ENCODE data around the gene ZSCAN29.
"Not testable (repeated sequence)": the region's sequence is repeated elsewhere in the genome, so short reads cannot be mapped to it uniquely, and the experiment has no call there.

ZSCAN29 gene

DNA sequence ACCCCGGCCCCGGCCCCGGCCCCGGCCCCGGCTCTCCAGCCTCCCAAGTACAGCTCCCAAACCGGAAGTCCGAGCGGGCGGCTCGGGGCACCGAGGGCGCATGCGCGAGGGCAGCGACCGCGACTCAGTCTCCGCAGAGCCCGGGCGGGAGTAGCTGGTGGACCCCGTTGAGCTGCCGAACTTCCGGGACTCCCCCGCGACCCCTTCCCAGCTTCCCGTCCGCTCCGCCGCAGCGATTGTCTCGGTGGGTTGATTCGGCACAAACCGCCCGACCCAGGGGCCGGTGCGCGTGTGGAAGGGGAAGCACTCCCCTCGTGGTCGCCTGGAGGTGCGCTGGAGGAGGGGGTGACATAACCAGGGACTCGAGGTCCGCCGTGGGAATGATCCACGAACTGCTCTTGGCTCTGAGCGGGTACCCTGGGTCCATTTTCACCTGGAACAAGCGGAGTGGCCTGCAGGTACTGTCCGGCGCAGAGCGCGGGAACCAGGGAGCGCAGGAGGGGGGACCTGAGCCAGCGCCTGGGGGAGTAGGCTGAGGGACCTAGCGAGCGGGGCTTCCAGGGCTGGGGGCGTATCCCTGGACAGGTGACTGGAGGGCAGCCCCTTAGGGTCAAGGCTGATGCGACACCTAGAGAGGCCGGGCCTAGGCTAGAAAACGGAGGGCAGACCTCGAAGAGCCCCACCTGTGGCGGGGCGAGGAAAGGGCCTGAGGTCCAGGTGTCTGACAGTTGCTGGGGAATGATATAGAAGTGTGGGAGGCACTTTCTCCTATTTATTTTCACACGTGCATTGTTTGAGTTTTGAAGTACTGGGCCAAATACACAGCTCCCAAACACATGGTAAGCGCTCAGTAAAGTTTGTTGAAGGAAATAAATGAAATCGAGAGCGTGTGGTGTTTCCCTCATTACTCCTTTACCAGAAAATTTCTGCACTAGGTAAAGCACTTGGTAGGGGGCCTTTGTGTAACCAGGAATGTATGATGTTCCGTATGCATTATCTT lies at the start of gene ZSCAN29, which contains the start of gene TUBGCP4:
Gene ZSCAN29, minus strand, starts transcription at position 69 of the 1,000 bp plus-strand sequence. CDS start 1,130 bp downstream, outside the sequence.
Gene TUBGCP4, plus strand, starts transcription at position 127 of the 1,000 bp plus-strand sequence. Its CDS starts 254 bp downstream, at position 381.
- DNase-seq = peak; percentile 41

DNA sequence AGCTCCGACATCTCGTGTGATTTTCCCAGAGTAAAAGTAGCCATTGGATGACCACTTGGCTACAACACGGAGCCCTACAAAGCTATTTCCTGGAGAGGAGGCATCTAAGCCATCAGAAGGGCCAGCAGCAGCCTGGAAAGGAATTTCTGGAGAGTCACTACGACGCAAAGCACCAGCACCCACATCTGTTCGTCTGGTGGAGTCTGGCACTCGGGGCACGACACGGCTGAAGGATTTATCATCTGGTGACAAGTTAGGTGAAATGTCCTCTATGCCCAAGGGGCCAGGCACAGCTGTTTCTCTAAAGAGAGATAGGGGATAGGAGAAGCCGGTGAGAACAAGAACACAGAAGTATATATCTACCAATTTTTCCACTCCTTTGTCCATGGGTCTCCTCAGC lies 49.6 kb upstream of the ZSCAN29 start:
- no peak for DNase-seq

DNA sequence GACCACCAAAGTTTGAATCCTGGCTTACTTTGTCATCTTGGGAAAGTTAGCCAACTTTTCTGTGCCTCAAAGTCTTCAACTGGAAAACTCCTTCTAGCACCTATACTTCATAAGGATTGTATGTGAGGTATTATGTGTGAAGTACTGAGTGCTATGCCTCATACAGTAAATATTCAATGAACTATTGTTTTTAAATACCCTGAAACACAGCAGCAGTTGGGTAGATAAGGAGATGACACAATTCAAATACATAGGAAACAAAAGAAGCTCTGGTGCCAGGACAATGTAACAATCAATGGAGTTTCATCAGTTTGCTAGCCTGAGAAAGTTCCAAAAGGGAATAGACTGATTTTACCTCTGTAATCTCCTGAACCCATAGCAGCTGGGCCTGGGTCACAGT lies 43.4 kb upstream of the ZSCAN29 start:
- DNase-seq = no peak

DNA sequence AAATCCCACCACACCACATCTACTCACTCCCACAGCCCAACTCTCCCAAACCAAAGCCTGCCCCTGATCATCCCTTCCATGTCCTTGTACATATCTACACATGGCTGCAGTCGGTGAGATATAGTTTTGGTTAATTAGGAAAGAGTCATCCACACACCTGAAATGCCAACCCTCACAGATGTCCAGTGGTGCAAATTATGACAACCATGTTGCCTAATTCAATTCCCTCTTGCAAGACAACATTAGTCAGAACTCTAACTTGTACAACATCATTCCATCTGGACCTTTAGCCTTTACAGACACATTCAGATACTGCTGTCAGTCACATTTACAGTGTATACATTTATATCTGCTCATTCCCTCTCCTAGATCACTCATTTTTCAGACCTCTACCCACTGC lies 41.3 kb upstream of the ZSCAN29 start:
- no peak for DNase-seq

DNA sequence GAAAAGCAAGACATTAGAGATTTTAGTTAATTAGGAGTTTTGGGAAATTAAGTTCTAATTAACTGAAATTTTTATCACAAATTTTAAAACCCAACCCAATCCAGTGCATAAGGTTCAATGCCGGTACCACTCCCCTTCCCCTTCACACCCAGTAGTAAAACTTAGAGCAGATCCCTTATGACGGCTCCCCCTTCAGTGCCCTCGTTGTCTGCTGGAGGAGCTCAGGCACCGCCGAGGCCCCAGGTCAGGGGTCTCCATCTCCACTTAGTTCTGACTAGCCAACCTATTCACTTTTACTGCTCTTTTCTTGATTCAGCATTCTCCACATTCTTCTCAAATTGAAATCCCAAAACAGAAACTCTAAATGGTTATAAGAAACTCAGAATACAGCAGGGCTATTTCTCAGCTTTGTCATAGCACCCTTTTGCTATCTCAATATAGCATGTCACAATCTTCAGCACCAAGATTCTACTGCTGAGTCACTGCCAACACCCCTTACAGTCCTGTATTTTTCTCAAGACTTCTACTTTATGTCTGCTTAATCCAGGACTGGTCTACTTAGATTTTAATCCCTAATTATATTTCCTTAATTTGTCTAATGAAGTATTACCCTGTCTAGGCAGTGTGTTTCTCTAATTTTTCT lies 39.9 kb upstream of the ZSCAN29 start:
- no peak for DNase-seq

DNA sequence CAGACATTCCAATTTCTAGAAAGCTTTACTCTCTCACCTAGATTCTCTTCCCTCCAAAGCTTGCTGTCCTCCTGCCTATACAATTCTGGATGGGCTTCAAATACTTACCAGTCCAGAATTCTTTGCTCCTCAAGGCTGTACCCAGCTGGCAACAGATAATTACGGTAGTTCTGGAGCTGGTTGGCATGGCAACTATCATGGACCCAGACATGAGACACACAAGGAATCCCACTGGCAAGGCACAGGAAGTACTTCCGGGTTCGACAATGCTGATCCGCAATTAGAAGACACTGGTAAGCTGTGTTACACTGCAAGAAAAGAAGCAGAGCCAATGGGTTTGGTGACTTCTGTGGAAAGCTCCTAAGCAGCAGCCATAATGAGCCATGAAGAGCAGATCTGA lies 37.9 kb upstream of the ZSCAN29 start:
- no peak for DNase-seq

DNA sequence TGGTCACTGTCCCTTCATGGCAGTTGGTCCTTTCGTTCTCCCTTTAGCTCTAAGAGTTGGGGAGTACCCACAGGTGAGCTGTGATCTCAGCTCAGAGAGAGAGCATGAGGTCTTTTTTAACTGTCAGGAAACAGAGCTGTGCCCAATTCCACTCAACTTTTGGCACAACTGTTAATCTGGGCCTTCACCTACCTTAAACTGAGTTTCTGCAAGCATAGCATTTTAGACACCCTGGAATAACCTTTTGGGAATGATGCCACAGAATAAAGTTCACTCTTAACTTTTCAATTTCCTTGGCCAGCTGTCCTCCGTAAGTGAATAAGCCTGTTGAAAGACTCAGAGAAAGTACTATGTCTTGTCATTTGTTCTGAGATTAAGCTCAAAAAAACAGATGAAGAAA lies 36.0 kb upstream of the ZSCAN29 start:
- no peak for DNase-seq

DNA sequence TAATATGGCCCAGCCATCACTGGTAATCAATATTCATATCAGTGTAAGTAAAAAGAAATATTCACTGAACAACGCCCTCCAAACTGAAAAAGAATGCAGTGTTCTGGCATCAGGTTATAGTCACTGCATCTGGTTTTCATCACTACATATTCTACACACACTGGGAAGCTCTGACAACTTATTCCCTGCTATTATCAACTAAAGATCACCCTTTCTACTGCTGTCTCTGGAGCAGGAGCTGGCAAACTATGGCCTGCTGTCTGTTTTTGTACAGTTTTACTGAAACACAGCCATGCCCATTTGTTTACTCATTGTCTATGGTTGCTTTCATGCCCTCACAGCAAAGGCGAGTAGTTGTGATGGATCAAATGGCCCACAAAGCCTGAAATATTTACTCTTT lies 35.3 kb upstream of the ZSCAN29 start:
- DNase-seq = no peak

DNA sequence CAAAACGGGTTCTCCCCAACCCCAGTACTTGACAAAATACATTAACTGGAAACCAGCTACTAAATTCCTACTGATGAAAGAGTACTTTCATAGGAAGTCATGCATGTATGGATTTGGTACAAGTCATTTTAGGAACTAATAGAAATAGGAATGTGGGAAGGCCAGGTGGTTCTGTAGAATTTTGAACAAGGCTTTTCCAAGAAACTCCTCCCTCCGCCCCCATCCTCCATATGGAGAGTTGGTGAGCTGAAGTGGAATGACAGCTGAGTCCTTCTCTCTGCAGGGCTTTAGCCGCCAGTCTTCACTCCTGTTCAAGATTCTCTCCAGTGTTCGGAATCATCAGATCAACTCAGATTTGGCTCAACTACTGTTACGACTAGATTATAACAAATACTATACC lies 33.3 kb upstream of the ZSCAN29 start:
- DNase-seq = no peak

DNA sequence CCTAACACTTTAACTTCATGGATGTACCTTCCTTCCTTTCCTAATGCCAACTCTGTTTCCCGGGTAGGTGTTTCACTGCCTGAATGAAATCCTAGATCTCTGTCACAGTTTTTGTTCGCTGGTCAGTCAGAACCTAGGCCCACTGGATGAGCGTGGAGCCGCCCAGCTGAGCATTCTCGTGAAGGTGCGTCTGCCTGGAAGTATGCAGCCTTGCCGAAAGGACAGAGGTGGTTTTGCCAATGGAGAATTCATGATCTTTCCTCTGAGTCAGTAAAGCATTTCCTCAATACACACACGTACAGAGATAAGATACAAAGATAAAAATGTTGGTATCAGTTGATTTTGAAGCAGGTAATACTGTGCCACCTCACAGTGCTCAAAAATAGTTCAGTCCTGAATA lies 32.8 kb upstream of the ZSCAN29 start:
- no peak for DNase-seq

DNA sequence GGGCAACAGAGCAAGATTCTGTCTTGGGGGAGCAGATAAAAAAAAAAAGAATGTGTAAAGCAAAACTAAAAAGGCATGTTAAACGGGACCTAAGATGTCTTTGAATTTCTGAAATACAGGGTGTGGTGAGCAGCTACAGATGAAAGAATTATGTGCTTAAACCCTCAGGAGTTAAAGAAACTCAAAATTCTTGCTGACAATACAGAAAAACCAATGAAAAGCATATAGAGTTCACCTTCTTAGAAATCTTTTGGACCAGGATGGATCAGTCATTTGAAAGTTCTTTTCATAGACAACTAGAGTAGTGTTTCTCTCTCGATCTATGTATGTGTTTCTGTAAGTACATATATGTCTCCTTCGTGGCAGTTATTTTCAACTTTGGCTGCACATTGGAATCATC lies 31.4 kb upstream of the ZSCAN29 start:
- DNase-seq = no peak

DNA sequence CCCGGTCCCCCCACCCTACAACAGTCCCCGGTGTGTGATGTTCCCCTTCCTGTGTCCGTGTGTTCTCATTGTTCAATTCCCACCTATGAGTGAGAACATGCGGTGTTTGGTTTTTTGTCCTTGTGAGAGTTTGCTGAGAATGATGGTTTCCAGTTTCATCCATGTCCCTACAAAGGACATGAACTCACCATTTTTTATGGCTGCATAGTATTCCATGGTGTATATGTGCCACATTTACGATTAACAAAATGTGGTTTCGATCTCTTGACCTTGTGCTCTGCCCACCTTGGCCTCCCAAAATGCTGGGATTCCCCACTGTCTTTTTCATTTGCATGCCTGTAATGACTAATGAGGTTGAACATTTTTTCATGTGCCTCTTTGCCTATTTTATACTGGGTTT lies 22.7 kb upstream of the ZSCAN29 start:
- not testable (repeated sequence) for DNase-seq

DNA sequence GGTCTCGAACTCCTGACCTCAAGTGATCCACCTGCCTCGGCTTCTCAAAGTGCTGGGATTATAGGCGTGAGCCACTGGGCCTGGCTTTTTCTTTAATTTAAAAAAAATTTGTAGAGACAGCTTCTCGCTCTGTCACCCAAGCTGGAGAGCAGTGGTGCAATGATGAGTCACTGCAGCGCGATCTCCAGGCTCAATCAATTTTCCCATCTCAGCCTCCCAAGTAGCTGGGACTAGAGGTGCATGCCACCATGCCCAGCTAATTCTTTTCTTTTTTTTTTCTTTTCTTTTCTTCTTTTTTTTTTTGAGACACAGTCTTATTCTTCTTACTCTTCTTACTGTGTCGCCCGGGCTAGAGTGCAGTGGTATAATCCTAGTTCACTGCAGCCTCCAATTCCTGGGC lies 19.9 kb upstream of the ZSCAN29 start:
- DNase-seq = no peak

DNA sequence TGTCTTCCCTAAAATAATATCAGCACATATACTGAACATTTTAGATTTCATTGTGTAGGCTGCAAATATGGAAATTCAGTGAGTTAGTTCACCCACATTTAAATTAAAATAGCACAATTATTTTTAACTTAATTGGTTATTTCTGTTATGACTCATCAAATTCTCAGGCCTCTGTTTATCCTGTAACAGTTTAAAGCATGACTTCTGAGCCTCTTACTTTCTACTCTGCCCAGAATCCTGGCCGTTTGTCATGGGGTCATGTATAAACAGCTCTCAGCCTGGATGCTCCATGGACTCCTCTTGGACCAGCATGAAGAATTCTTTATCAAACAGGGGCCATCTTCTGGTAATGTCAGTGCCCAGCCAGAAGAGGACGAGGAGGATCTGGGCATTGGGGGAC lies 12.2 kb upstream of the ZSCAN29 start:
- no peak for DNase-seq

DNA sequence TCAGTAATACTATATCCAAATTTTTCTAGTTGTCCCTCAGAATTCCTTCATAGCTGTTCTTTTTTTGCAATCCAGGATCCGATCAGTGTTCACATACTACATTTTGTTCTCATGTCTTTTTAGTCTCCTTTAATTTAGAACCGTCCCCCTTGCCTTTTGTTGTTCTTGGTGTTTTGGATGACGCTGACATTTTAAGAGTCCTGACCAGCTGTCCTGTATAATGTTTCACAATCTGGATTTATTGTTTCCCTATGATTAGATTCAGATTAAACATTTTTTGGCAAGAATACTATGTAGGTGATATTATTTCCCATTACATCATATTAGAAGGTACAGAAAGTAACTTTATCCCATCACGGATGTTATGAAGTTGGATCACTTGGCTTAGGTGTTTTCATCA lies 11.5 kb upstream of the ZSCAN29 start:
- no peak for DNase-seq

DNA sequence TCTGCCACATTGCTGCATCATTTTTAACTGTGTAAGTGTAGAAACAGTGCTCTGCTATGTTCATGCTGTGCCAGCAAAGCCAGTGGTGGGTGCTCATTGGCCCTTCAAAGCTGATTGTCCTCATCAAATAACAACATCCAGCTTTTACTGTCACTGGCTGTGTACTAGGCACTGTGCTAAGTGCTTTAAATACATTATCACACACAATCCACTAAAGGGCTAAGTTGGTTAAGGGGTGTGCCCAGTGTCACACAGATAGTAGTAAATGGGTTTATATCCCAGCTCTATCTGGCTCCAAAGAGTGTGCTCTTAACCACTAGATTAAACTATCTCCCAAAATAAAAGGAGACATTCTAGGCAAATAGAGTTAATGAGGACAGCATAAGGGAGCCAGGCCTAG lies 7.8 kb upstream of the ZSCAN29 start:
- DNase-seq = no peak

DNA sequence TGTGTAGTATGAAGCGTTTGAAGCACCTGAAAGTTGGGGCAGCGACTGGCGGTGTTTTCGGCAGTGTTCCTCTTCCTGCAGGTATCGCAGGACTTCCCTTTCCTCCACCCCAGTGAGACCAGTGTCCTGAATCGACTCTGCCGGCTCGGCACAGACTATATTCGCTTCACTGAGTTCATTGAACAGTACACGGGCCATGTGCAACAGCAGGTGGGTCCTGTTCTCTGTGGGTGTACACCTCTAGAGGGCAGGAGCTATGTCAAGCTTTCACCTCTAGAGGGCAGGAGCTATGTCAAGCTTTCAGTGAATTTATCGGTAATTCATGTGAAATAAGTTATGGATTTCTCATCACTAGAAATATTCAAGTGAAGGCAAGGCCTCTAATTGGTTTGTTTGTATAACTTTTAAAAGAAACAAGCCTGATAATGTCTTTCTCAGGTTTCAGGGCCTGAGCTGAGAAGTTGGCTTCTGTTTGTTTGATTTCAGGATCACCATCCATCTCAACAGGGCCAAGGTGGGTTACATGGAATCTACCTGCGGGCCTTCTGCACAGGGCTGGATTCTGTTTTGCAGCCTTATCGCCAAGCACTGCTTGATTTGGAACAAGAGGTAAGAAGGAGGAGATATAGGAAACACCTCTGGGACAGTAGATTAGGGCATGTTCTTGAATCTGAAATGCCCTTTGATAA lies 5.3 kb upstream of the ZSCAN29 start:
- no peak for DNase-seq

DNA sequence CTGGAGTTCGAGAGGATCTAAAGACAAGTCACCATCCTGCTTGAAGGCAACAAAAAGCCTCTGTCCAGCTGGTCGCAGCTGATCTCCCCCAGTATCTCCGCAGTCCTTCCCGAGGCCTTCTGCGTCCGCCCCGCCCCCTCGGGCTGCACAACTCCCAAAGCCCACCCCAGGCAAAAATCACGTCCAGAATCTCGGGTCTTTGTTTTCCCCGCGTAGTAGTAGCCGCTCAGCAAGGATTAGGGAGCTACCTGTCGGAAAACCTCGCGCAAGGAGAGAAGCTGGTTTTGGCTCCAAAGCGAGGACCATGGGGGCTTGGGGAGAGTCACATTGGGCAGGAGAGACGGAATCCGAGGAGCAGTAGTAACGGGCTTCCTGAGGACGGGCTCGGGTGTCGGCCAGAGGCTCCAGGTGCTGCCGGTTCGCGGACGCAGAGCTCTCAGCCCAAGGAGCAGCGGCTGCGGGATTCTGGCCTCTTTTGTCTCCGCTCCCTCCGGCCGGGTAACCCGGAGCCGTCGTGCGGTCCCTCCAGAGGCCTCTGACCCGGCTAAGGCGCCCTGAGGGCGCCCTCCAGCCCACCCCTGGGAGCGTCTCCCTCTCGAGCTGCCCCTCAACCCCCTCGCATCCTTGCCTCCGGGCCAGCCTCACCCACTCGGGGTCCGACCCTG lies 401 bp downstream of the ZSCAN29 start:
- DNase-seq = no peak

DNA sequence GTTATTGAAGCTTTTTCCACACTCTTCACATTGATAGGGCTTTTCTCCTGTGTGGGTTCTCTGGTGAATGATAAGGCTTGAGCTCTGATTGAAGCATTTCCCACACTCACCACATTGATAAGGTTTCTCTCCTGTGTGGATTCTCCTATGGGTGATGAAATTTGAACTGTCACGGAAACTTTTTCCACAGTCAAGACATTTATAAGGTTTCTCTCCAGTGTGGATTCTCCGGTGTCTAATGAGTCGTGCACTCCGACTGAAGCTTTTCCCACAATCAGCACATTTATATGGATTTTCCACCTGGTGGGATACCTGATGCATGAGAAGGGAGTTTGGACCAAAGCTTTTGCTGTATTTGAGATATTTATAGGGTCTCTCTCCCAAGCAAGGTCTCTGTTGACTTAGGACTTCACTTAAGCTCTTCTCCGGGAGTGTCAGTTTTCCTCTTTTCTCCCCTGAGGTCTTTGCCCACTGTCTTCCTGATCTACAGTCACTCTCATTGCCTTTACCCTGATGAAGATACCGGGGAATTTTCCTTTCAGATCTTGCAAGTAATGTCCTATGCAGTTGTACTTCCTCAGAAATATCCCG lies 9.4 kb downstream of the ZSCAN29 start:
- DNase-seq = no peak

DNA sequence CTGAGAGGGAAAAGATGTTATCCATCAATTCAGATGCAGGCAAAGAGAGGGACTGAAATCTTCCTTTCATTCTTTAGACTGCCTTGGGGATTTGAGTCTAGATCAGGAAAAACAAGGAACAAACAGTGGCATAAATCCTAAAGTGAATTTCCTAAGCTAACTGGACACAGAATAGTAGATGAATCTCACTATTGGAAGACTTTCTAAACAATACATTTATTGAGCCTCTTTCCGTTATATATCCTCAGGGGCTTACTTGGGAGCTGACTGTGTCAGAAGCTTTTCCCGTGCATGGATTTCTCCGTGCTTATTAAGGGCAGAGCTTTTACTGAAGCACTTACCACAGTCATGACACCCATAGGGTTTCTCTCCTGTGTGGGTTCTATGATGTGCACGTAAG lies 10.0 kb downstream of the ZSCAN29 start:
- no peak for DNase-seq

DNA sequence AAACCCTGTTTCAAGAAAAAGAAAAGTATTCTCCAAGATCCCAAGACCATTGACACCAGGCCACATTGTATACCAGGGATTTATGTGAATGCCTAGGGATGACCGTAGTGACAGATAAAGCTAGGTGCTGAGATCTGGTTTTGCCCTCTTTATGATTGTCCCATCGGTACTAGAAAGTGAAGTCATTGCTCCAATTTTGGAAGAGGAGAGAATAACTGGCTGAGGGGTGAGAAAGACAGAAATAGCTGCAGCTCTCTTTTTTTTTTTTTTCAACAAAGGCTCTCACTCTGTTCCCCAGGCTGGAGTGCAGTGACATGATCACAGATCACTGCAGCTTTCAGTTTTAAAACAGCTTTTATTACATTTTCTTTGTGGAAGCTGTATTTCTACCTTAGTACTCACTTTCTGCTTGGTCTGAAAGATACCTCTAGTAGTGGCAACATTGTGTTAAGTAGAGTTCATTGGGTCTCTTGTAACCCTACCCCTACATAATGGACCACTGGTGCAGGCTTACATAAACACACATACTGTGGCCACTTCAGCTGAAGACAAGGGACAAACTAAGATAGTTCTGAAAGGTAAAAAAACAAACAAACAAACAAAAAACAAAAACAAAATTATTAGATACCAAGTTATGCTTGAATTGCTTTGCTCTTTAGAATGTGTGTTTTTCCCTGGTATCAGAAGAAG lies 18.0 kb downstream of the ZSCAN29 start:
- DNase-seq = no peak

DNA sequence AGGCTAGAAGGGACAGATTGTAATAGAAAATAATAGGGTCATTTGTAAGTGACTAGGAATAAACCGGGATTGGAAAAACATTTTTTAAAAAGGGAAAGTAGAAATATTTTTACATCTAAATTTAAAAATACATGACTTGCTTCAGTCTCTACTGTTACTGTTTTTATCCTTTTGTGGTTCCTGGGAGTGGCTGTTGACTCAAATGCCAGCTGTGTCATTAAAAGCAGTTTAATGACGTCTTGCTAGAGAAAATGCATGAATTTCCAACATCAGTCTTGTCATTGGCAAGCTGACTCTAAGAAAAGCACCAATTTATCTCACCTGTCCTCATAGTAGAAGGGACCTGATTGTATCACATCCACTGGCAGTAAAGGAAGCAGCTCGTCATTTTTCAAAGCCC lies 23.7 kb downstream of the ZSCAN29 start:
- DNase-seq = no peak
